SIG-M5 treated with dmso at 0.1 percent for 504 hours (cell line): ENCODE results near the gene DES.

Experiments used
- DNase-seq: peaks from one replicate; lab custom pipeline; 2025; ENCODE audit not compliant: unreplicated experiment; lab: John Stamatoyannopoulos, UW

DES gene

GRCh38 chr2:219437690-219438206 lies 19.6 kb downstream of the DES start:
- no peak for DNase-seq

- DNase-seq: no peak
Observed at GRCh38 chr2:219438453-219438852, 20.3 kb downstream of the DES start.

- DNase-seq: no peak
Observed at GRCh38 chr2:219439506-219439905, 21.3 kb downstream of the DES start.

- no peak for DNase-seq
Observed at GRCh38 chr2:219440388-219441256, 22.4 kb downstream of the DES start.

- DNase-seq: no peak
Observed at GRCh38 chr2:219441451-219442255, 23.5 kb downstream of the DES start.

- no peak for DNase-seq
Observed at GRCh38 chr2:219442256-219443015, 24.3 kb downstream of the DES start.

GRCh38 chr2:219443016-219443696 lies 25.0 kb downstream of the DES start:
- no peak for DNase-seq

- no peak for DNase-seq
Observed at GRCh38 chr2:219443697-219444023, 25.5 kb downstream of the DES start.

- no peak for DNase-seq
Observed at GRCh38 chr2:219444566-219445091, 26.5 kb downstream of the DES start.

- no peak for DNase-seq
Observed at GRCh38 chr2:219445220-219445640, 27.1 kb downstream of the DES start.

GRCh38 chr2:219446101-219446504 lies 27.9 kb downstream of the DES start:
- DNase-seq: no peak

- no peak for DNase-seq
Observed at GRCh38 chr2:219446689-219447088, 28.5 kb downstream of the DES start.

GRCh38 chr2:219447242-219448098 lies 29.3 kb downstream of the DES start:
- DNase-seq: no peak

- DNase-seq: no peak
Observed at GRCh38 chr2:219448099-219448775, 30.1 kb downstream of the DES start.

- no peak for DNase-seq
Observed at GRCh38 chr2:219448776-219449341, 30.7 kb downstream of the DES start.

GRCh38 chr2:219449609-219450008 lies 31.4 kb downstream of the DES start:
- no peak for DNase-seq

GRCh38 chr2:219451661-219452360 lies 33.6 kb downstream of the DES start:
- DNase-seq: no peak
